K562 (cell line): ENCODE results near the gene CXorf65. TPM values are rescaled to one million over a fixed set of nuclear protein-coding genes. Genes with fewer than 3 reads are reported as not detected.

Experiments
- ATAC-seq: fragments of 200-7000 bp; cut with Tn5 transposase; 3 replicates; pipeline ENCODE4 v1.9.1; 2020; ENCODE audit warnings: moderate library complexity
- BruUV-seq: library from RNA; stranded (reverse); fragments of 400-500 nt; replicated peaks from 2 replicates; lab custom pipeline; 2021; lab: Mats Ljungman, UMichigan
- CTCF ChIA-PET: fragments of 300-600 bp; formaldehyde crosslinking; extraction: SDS; loops from one replicate; lab custom pipeline; 2021; ENCODE audit warnings: low intra/inter-chr PET ratio; lab: Yijun Ruan, JAX
- POLR2A ChIA-PET: fragments of 300-600, 350-650 bp; sonication (Branson Sonifier 250); formaldehyde crosslinking; extraction: SDS; loops from one replicate; lab custom pipeline; 2021; ENCODE audit warnings: antibody characterized with exemption, inconsistent platforms; lab: Yijun Ruan, JAX
- DNase-seq, 4 experiments: peaks; one replicate each; pipeline versions ENCODE4 v3.0.0 to v3.0.0-alpha.2; 2011 to 2018; ENCODE audit warnings: low spot score in 3 of 4, mixed read lengths in 3 of 4; ENCODE audit errors: extremely low read depth in 1 of 4
- FAIRE-seq: peaks from 2 replicates; lab custom pipeline; 2011; peaks lifted over from hg19 to GRCh38; lab: Jason Lieb, UNC
- H2AFZ ChIP-seq: 2 replicates; pipeline ENCODE4 v1.6.0; 2011; ENCODE audit warnings: low read depth, low read length, control low read depth, inconsistent platforms
- H3K27ac ChIP-seq: fragments of 200-600 bp; 3 replicates; pipeline ENCODE4 v1.8.0; 2011; ENCODE audit warnings: low read depth, mild to moderate bottlenecking, control low read depth, inconsistent platforms, low read length, moderate library complexity, mixed read lengths; ENCODE audit errors: extremely low read depth
- H3K27me3 ChIP-seq, 2 experiments: fragments of 300-600 bp in 1 of 2; 2 replicates in 1 of 2; 3 replicates in 1 of 2; pipeline versions ENCODE4 v1.6.0 to v1.8.0; 2011; ENCODE audit warnings: inconsistent platforms in 2 of 2, low read length in 2 of 2, mild to moderate bottlenecking in 1 of 2, mixed read lengths in 1 of 2, moderate library complexity in 1 of 2; ENCODE audit not compliant: control insufficient read depth in 2 of 2, insufficient read depth in 2 of 2
- H3K36me3 ChIP-seq: fragments of 300-600 bp; 3 replicates; pipeline ENCODE4 v1.8.0; 2011; ENCODE audit warnings: mild to moderate bottlenecking, low read length, inconsistent platforms; ENCODE audit not compliant: control insufficient read depth, insufficient read depth
- H3K4me1 ChIP-seq, 2 experiments: fragments of 200-600 bp in 1 of 2; replicated peaks in 1 of 2; 2 replicates in 1 of 2; 3 replicates in 1 of 2; pipeline versions ENCODE4 v1.5.1 to v1.8.0; 2011; ENCODE audit warnings: inconsistent platforms in 2 of 2, low read length in 2 of 2, mild to moderate bottlenecking in 1 of 2, mixed read lengths in 1 of 2, moderate library complexity in 1 of 2; ENCODE audit not compliant: control insufficient read depth in 2 of 2, insufficient read depth in 2 of 2
- H3K4me2 ChIP-seq: 2 replicates; pipeline ENCODE4 v1.6.1; 2011; ENCODE audit warnings: low read length, control low read depth, inconsistent platforms, mixed read lengths; ENCODE audit not compliant: insufficient read depth
- H3K4me3 ChIP-seq: fragments of 200-600 bp; sonication (generic), shearing (Covaris generic); 2 replicates; pipeline ENCODE4 v1.5.1; 2016; ENCODE audit warnings: control low read depth, inconsistent platforms
- H3K79me2 ChIP-seq: fragments of 200-600 bp; 3 replicates; pipeline ENCODE4 v1.8.0; 2011; ENCODE audit warnings: low read length, inconsistent platforms; ENCODE audit not compliant: control insufficient read depth, insufficient read depth
- H3K9ac ChIP-seq, 2 experiments: 2 replicates each; pipeline versions ENCODE4 v1.6.0 to v1.6.1; 2011; ENCODE audit warnings: low read depth in 2 of 2, low read length in 2 of 2, control low read depth in 1 of 2, inconsistent platforms in 1 of 2, mild to moderate bottlenecking in 1 of 2, mixed read lengths in 1 of 2; ENCODE audit not compliant: insufficient read depth in 1 of 2
- H3K9me1 ChIP-seq: one replicate; pipeline ENCODE4 v1.6.0; 2011; ENCODE audit warnings: inconsistent platforms, mild to moderate bottlenecking, low read length, moderate library complexity; ENCODE audit not compliant: control insufficient read depth, insufficient read depth
- H3K9me3 ChIP-seq: replicated peaks from 2 replicates; pipeline ENCODE4 v1.5.1; 2011; ENCODE audit warnings: low read depth, low read length, inconsistent platforms; ENCODE audit not compliant: control insufficient read depth, insufficient read depth
- H4K20me1 ChIP-seq: replicated peaks from 2 replicates; pipeline ENCODE4 v1.6.1; 2011; ENCODE audit warnings: low read length, inconsistent platforms, mixed read lengths; ENCODE audit not compliant: control insufficient read depth, insufficient read depth
- E2F3 ChIP-seq: fragments of 250-450 bp; sonication (Bioruptor Pico); IDR thresholded peaks from 2 replicates; pipeline ENCODE4 v1.4.0; 2020; ENCODE audit warnings: mild to moderate bottlenecking
- KDM1A ChIP-seq, 2 experiments: fragments of 450-650 bp; IDR thresholded peaks; 2 replicates each; pipeline ENCODE4 v1.6.1; 2016; ENCODE audit warnings: mild to moderate bottlenecking in 2 of 2
- MXI1 ChIP-seq: IDR thresholded peaks from 2 replicates; pipeline ENCODE4 v1.6.1; 2011; ENCODE audit warnings: low read depth, mild to moderate bottlenecking, improper control_type of control experiment, low read length
- PCBP1 ChIP-seq: fragments of 200-400 bp; formaldehyde crosslinking; IDR thresholded peaks from 2 replicates; pipeline ENCODE4 v1.6.1; 2018; ENCODE audit warnings: mild to moderate bottlenecking, low read depth, low read length; ENCODE audit not compliant: poor library complexity, severe bottlenecking
- TRIM24 ChIP-seq, 2 experiments: fragments of 450-650 bp; IDR thresholded peaks; 2 replicates each; pipeline ENCODE4 v1.6.1; 2016
- ZNF133 ChIP-seq: fragments of 250-450 bp; sonication (Bioruptor Pico); IDR thresholded peaks from 2 replicates; pipeline ENCODE4 v1.4.0; 2020; ENCODE audit warnings: mild to moderate bottlenecking
- ZNF780A ChIP-seq: fragments of 250-450 bp; sonication (Bioruptor Pico); IDR thresholded peaks from 2 replicates; pipeline ENCODE4 v1.5.0; 2021; ENCODE audit warnings: mild to moderate bottlenecking
- WGBS: fragments of 100-300 bp; shearing (Covaris generic); methylation state at CpG from one replicate; pipeline ENCODE4 v1.1.6; 2016; ENCODE audit warnings: low coverage, mixed read lengths; ENCODE audit not compliant: insufficient coverage; ENCODE audit errors: missing lambda C conversion rate; 5-methylcytosine and 5-hydroxymethylcytosine counted together
- in situ Hi-C: fragments of 300-500 bp; cut with MboI; formaldehyde crosslinking; loops from 4 replicates; pipeline ENCODE4 v1.15.0; 2018; ENCODE audit warnings: inconsistent platforms, mixed read lengths
- intact Hi-C: fragments of 100-400 bp; cut with micrococcal nuclease; formaldehyde crosslinking; loops from 2 replicates; pipeline ENCODE4 v1.14.2; 2022
- polyA plus RNA-seq, 8 experiments: library from polyadenylated mRNA; depleted of rRNA in 4 of 8; stranded (reverse) in 5 of 8; unstranded in 3 of 8; fragments of >200 nt; fragmentation: Nextera tagmentation in 2 of 8; fragmentation: Illumina TruSeq in 1 of 8; extraction: Ambion mirVana in 2 of 8; extraction: Trizol in 1 of 8; gene quantifications; 2 replicates each; pipeline versions ENCODE4 v1.2.1 to v1.2.3, GENCODE V29; 2011 to 2014; ENCODE audit warnings: inconsistent platforms in 1 of 8, missing spikeins in 1 of 8
- total RNA-seq, 7 experiments: library from RNA; depleted of rRNA in 6 of 7; stranded (reverse); fragments of >200 nt in 6 of 7; fragmentation: Illumina TruSeq in 2 of 7; extraction: Trizol in 2 of 7; gene quantifications; 2 replicates each; pipeline versions ENCODE4 v1.2.1 to v1.2.3, GENCODE V29; 2011 to 2021; ENCODE audit warnings: low replicate concordance in 1 of 7
- TF ChIP-seq, protein P1 (sequence below): sonication (generic); IDR thresholded peaks from 2 replicates; pipeline ENCODE4 v1.6.1; 2016
- TF ChIP-seq, protein P2 (sequence below), 2 experiments: fragments of 450-650 bp; IDR thresholded peaks; 2 replicates each; pipeline ENCODE4 v1.6.1; 2016; ENCODE audit warnings: mild to moderate bottlenecking in 2 of 2, borderline replicate concordance in 1 of 2, low read depth in 1 of 2, moderate library complexity in 1 of 2

CXorf65 gene
- total and polyA plus RNA-seq, 9 of the 15 experiments (the other 6 are each of a cell fraction or from before 2014, with no cell fraction given), result 1.4 to 8.4 (median 2.9) TPM

DNA sequence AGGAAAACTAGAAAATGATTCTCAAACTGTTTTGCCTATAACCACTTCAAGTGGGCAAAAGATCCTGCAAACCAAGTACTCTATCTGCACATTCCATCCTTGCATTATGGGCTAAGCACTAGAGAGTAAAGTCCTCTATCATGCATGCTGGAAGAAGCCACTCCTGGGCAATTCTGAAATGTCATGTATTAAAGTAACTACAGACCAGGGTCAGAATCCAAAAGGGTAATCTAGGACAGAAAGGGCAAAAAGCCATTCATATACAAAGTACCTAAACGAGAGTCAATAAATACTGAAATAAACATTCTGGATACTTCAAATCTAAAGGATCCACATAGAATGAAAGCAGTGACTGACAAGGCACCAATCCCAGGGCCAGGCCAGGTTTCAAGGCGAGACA is 39.5 kb downstream of the CXorf65 start:
- in situ Hi-C loops, result no loop called here
- TF ChIP-seq MXI1 (no peak), ZNF133 (CRISPR knock-in tag) (no peak), ZNF780A (no peak), PCBP1 (no peak), TRIM24 (IDR thresholded peaks at IDR 0.05) (no peak), KDM1A (IDR thresholded peaks at IDR 0.05) (no peak), E2F3 (CRISPR knock-in tag) (no peak)
- TF ChIP-seq, protein P1, sequence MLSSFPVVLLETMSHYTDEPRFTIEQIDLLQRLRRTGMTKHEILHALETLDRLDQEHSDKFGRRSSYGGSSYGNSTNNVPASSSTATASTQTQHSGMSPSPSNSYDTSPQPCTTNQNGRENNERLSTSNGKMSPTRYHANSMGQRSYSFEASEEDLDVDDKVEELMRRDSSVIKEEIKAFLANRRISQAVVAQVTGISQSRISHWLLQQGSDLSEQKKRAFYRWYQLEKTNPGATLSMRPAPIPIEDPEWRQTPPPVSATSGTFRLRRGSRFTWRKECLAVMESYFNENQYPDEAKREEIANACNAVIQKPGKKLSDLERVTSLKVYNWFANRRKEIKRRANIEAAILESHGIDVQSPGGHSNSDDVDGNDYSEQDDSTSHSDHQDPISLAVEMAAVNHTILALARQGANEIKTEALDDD, result no peak
- TF ChIP-seq, protein P2, sequence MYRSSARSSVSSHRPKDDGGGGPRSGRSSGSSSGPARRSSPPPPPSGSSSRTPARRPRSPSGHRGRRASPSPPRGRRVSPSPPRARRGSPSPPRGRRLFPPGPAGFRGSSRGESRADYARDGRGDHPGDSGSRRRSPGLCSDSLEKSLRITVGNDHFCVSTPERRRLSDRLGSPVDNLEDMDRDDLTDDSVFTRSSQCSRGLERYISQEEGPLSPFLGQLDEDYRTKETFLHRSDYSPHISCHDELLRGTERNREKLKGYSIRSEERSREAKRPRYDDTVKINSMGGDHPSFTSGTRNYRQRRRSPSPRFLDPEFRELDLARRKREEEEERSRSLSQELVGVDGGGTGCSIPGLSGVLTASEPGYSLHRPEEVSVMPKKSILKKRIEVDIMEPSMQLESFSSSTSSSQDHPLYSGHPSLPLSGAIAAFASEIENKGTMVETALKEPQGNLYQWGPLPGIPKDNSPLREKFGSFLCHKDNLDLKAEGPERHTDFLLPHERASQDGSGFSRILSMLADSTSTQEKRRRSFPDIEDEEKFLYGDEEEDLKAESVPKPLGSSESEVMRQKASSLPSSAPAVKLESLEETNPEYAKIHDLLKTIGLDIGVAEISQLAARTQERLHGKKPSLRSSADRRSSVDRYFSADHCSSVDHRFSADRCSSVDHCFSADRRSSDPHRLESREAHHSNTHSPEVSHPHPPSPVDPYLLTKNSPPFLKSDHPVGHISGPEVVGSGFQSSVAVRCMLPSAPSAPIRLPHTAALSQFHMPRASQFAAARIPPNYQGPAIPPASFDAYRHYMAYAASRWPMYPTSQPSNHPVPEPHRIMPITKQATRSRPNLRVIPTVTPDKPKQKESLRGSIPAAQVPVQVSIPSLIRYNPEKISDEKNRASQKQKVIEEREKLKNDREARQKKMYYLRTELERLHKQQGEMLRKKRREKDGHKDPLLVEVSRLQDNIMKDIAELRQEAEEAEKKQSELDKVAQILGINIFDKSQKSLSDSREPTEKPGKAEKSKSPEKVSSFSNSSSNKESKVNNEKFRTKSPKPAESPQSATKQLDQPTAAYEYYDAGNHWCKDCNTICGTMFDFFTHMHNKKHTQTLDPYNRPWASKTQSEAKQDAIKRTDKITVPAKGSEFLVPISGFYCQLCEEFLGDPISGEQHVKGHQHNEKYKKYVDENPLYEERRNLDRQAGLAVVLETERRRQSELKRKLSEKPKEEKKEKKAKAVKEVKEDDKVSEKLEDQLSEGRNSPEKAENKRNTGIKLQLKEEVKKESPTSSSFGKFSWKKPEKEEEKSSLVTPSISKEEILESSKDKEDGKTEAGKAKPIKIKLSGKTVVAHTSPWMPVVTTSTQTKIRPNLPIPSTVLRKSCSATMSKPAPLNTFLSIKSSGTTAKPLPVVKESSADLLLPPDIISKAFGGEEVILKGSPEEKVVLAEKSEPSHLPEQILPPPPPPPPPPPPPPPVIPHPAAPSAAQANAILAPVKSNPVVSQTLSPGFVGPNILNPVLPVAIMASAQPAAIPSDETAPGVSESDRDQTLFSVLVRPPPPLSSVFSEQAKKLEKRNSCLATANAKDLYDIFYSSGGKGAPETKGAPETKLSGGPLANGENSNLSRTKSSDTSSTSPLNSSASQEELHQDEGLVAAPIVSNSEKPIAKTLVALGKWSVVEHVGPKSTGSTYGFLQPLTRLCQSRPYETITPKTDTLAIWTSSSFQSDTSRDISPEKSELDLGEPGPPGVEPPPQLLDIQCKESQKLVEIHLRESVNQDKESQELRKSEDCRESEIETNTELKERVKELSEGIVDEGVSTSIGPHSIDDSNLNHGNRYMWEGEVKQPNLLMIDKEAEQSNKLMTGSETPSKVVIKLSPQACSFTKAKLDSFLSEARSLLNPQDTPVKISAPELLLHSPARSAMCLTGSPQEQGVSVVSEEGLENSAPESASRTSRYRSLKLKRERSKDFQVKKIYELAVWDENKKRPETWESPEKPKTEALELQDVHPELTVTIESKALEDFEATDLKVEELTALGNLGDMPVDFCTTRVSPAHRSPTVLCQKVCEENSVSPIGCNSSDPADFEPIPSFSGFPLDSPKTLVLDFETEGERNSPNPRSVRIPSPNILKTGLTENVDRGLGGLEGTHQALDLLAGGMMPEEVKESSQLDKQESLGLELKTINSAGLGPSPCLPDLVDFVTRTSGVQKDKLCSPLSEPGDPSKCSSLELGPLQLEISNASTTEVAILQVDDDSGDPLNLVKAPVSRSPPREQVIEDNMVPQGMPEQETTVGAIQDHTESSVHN (IDR thresholded peaks at IDR 0.05; ENCODE audit: borderline replicate concordance in 1 of 2, low read depth in 1 of 2), result no peak

More for the DNA sequence above, 39.5 kb downstream of the CXorf65 start:
- Histone ChIP-seq H3K36me3 (peaks cover 11% of the 10 kb centered on the region), H3K27ac (peak overlapping the region; percentile 75), H3K4me1 (peaks cover 0 to 4% of the 10 kb centered on the region in 2 experiments; a peak in 2 of 5 replicates), H3K79me2 (peaks cover 25% of the 10 kb centered on the region), H3K4me2 (peak overlapping the region; percentile 97), H3K4me3 (peak overlapping the region; percentile 82), H3K9ac (peak overlapping the region; percentile 79 to 89), H2AFZ (peak overlapping the region; percentile 97), H3K9me3 (no peaks in the 10 kb centered on the region), H3K9me1 (no peaks in the 10 kb centered on the region), H3K27me3 (no peaks in the 10 kb centered on the region), H4K20me1 (no peaks in the 10 kb centered on the region; the same call in 1 of the 2 replicates)
- FAIRE-seq (no peak), DNase-seq (no peak), ATAC-seq (no peak)
- BruUV-seq, result no TSS peak
- WGBS, result 0% methylated on average over 2 of the region's 2 CpGs
- intact Hi-C loops, result no loop called here
- CTCF ChIA-PET, result no interaction called here
- POLR2A ChIA-PET, result interaction anchor here (0.9 to 1.1 kb wide), 3 partner anchors 9 to 115 kb away, joined by 3 to 4 read pairs (median 3); no protein-coding TSS in a partner anchor
